IPS-20b (cell line): ENCODE measurements around the gene SOBP.

Experiments used
- H3K27ac ChIP-seq: one replicate; pipeline ENCODE4 v1.5.1; 2013; ENCODE audit warnings: low read length
- H3K27me3 ChIP-seq: 2 replicates; pipeline ENCODE4 v1.6.1; 2013; ENCODE audit warnings: mild to moderate bottlenecking, low read length, inconsistent platforms; ENCODE audit not compliant: insufficient read depth
- H3K36me3 ChIP-seq: 2 replicates; pipeline ENCODE4 v1.6.1; 2013; ENCODE audit warnings: low read depth, mild to moderate bottlenecking, inconsistent platforms, low read length, moderate library complexity; ENCODE audit not compliant: insufficient read depth
- H3K4me1 ChIP-seq: 2 replicates; pipeline ENCODE4 v1.6.1; 2013; ENCODE audit warnings: mild to moderate bottlenecking, control low read depth, inconsistent platforms, low read length, moderate library complexity; ENCODE audit not compliant: insufficient read depth
- H3K4me3 ChIP-seq: 2 replicates; pipeline ENCODE4 v1.5.1; 2013; ENCODE audit warnings: mild to moderate bottlenecking, low read length, inconsistent platforms
- H3K9ac ChIP-seq: 2 replicates; pipeline ENCODE4 v1.6.1; 2013; ENCODE audit warnings: low read depth, mild to moderate bottlenecking, inconsistent platforms, low read length, moderate library complexity
- H3K9me3 ChIP-seq: 2 replicates; pipeline ENCODE4 v1.6.1; 2013; ENCODE audit warnings: mild to moderate bottlenecking, low read depth, low read length, inconsistent platforms; ENCODE audit not compliant: insufficient read depth

The SOBP gene

GRCh38 chr6:107612762-107613415 is 123.0 kb downstream of the SOBP start:
- no peaks in the 10 kb centered on the region; the same call in 1 of the 2 replicates for H3K27me3 ChIP-seq
- H3K9ac ChIP-seq, result no peak overlapping the region
- no peaks in the 10 kb centered on the region for H3K36me3 ChIP-seq
- no peak overlapping the region for H3K27ac ChIP-seq
- H3K9me3 ChIP-seq, result no peaks in the 10 kb centered on the region
- H3K4me1 ChIP-seq, result peaks cover 46% of the 10 kb centered on the region; the same call in 1 of the 2 replicates
- H3K4me3 ChIP-seq, result no peak overlapping the region

- no peak overlapping the region for H3K9ac ChIP-seq
- H3K27me3 ChIP-seq, result no peaks in the 10 kb centered on the region; the same call in 1 of the 2 replicates
- H3K9me3 ChIP-seq, result no peaks in the 10 kb centered on the region
- H3K27ac ChIP-seq, result no peak overlapping the region
- no peak overlapping the region for H3K4me3 ChIP-seq
- H3K4me1 ChIP-seq, result peaks cover 53% of the 10 kb centered on the region
- H3K36me3 ChIP-seq, result no peaks in the 10 kb centered on the region
Measured at GRCh38 chr6:107613651-107614379, 123.9 kb downstream of the SOBP start.

GRCh38 chr6:107614828-107615227 is 124.9 kb downstream of the SOBP start:
- no peaks in the 10 kb centered on the region for H3K9me3 ChIP-seq
- peak overlapping the region; percentile 61; the same call in 1 of the 2 replicates for H3K9ac ChIP-seq
- H3K4me3 ChIP-seq, result peak overlapping the region; percentile 30; the same call in 1 of the 2 replicates
- H3K4me1 ChIP-seq, result peaks cover 57% of the 10 kb centered on the region
- no peaks in the 10 kb centered on the region; the same call in 1 of the 2 replicates for H3K27me3 ChIP-seq
- peak overlapping the region; percentile 61 for H3K27ac ChIP-seq
- no peaks in the 10 kb centered on the region for H3K36me3 ChIP-seq

- Histone ChIP-seq H3K36me3 (no peaks in the 10 kb centered on the region), H3K9ac (peak overlapping the region; percentile 49; the same call in 1 of the 2 replicates), H3K4me1 (peaks cover 60% of the 10 kb centered on the region), H3K27me3 (no peaks in the 10 kb centered on the region), H3K27ac (no peak overlapping the region), H3K9me3 (no peaks in the 10 kb centered on the region), H3K4me3 (peak overlapping the region; percentile 25; the same call in 1 of the 2 replicates)
Measured at GRCh38 chr6:107616775-107617174, 126.9 kb downstream of the SOBP start.

- no peaks in the 10 kb centered on the region for H3K27me3 ChIP-seq
- peaks cover 55% of the 10 kb centered on the region for H3K4me1 ChIP-seq
- H3K27ac ChIP-seq, result no peak overlapping the region
- H3K9me3 ChIP-seq, result no peaks in the 10 kb centered on the region
- H3K36me3 ChIP-seq, result no peaks in the 10 kb centered on the region
- peak overlapping the region; percentile 49; the same call in 1 of the 2 replicates for H3K9ac ChIP-seq
- no peak overlapping the region for H3K4me3 ChIP-seq
Measured at GRCh38 chr6:107617341-107617932, 127.5 kb downstream of the SOBP start.

GRCh38 chr6:107618672-107619071 is 128.8 kb downstream of the SOBP start:
- no peak overlapping the region for H3K9ac ChIP-seq
- H3K4me1 ChIP-seq, result peaks cover 55% of the 10 kb centered on the region
- no peaks in the 10 kb centered on the region for H3K27me3 ChIP-seq
- no peaks in the 10 kb centered on the region for H3K9me3 ChIP-seq
- no peak overlapping the region for H3K4me3 ChIP-seq
- H3K36me3 ChIP-seq, result no peaks in the 10 kb centered on the region
- no peak overlapping the region for H3K27ac ChIP-seq

- no peaks in the 10 kb centered on the region for H3K27me3 ChIP-seq
- H3K9me3 ChIP-seq, result no peaks in the 10 kb centered on the region
- no peak overlapping the region for H3K4me3 ChIP-seq
- no peaks in the 10 kb centered on the region for H3K36me3 ChIP-seq
- peaks cover 43% of the 10 kb centered on the region for H3K4me1 ChIP-seq
- no peak overlapping the region for H3K27ac ChIP-seq
- H3K9ac ChIP-seq, result no peak overlapping the region
Measured at GRCh38 chr6:107620732-107621131, 130.8 kb downstream of the SOBP start.

- Histone ChIP-seq H3K9me3 (no peaks in the 10 kb centered on the region), H3K36me3 (no peaks in the 10 kb centered on the region), H3K27me3 (no peaks in the 10 kb centered on the region), H3K4me3 (no peak overlapping the region), H3K27ac (no peak overlapping the region), H3K9ac (peak overlapping the region; percentile 7; the same call in 1 of the 2 replicates), H3K4me1 (peaks cover 39% of the 10 kb centered on the region)
Measured at GRCh38 chr6:107621229-107621937, 131.5 kb downstream of the SOBP start.

GRCh38 chr6:107622269-107622668 is 132.4 kb downstream of the SOBP start:
- H3K27me3 ChIP-seq, result no peaks in the 10 kb centered on the region
- no peak overlapping the region for H3K27ac ChIP-seq
- no peaks in the 10 kb centered on the region for H3K36me3 ChIP-seq
- no peak overlapping the region for H3K9ac ChIP-seq
- peaks cover 33% of the 10 kb centered on the region for H3K4me1 ChIP-seq
- H3K9me3 ChIP-seq, result no peaks in the 10 kb centered on the region
- H3K4me3 ChIP-seq, result no peak overlapping the region

GRCh38 chr6:107624050-107624449 is 134.1 kb downstream of the SOBP start:
- peaks cover 33% of the 10 kb centered on the region for H3K4me1 ChIP-seq
- no peaks in the 10 kb centered on the region for H3K27me3 ChIP-seq
- no peak overlapping the region for H3K4me3 ChIP-seq
- no peaks in the 10 kb centered on the region for H3K9me3 ChIP-seq
- no peaks in the 10 kb centered on the region for H3K36me3 ChIP-seq
- H3K27ac ChIP-seq, result no peak overlapping the region
- H3K9ac ChIP-seq, result no peak overlapping the region

GRCh38 chr6:107624541-107624940 is 134.6 kb downstream of the SOBP start:
- H3K9me3 ChIP-seq, result no peaks in the 10 kb centered on the region
- no peaks in the 10 kb centered on the region for H3K36me3 ChIP-seq
- H3K27me3 ChIP-seq, result no peaks in the 10 kb centered on the region
- H3K4me1 ChIP-seq, result peaks cover 31% of the 10 kb centered on the region
- no peak overlapping the region for H3K4me3 ChIP-seq
- H3K27ac ChIP-seq, result no peak overlapping the region
- no peak overlapping the region for H3K9ac ChIP-seq
